Measurements from ENCODE around the gene IL18BP. TPM values are rescaled to one million over a fixed set of nuclear protein-coding genes. Genes with fewer than 3 reads are reported as not detected.

The IL18BP gene
- total and polyA plus RNA-seq, 2 donors (not counting 1 experiment from before 2014, with no cell fraction given): 2.5 to 5.3 TPM

Other genes with a start within 250 kb of the IL18BP start
- not detected in 2 replicates for gene DEFB108B, start 165.7 kb upstream of the IL18BP start, total RNA-seq
- gene DEFB108B, start 165.7 kb upstream of the IL18BP start, polyA plus RNA-seq: not detected in 2 replicates
- not detected in 2 replicates for gene DEFB131B, start 120.5 kb upstream of the IL18BP start, total RNA-seq
- gene DEFB131B, start 120.5 kb upstream of the IL18BP start, polyA plus RNA-seq: not detected in 2 replicates
- gene XNDC1N, start 70.3 kb upstream of the IL18BP start, total RNA-seq: 5.1 and 5.9 TPM in 2 replicates
- 2.5 and 3.5 TPM in 2 replicates for gene XNDC1N, start 70.3 kb upstream of the IL18BP start, polyA plus RNA-seq
- 23.1 and 29.6 TPM in 2 replicates for gene RNF121, start 69.9 kb upstream of the IL18BP start, total RNA-seq
- gene RNF121, start 69.9 kb upstream of the IL18BP start, polyA plus RNA-seq: 48.6 and 48.9 TPM in 2 replicates
- 190 and 247 TPM in 2 replicates for gene NUMA1, start 81.6 kb downstream of the IL18BP start, total RNA-seq
- 59.0 and 61.6 TPM in 2 replicates for gene NUMA1, start 81.6 kb downstream of the IL18BP start, polyA plus RNA-seq
- gene LRRC51, start 81.9 kb downstream of the IL18BP start, total RNA-seq: 5.0 and 5.4 TPM in 2 replicates
- 6.9 and 8.9 TPM in 2 replicates for gene LRRC51, start 81.9 kb downstream of the IL18BP start, polyA plus RNA-seq
- 80.9 and 90.3 TPM in 2 replicates for gene LAMTOR1, start 104.4 kb downstream of the IL18BP start, total RNA-seq
- 137 and 183 TPM in 2 replicates for gene LAMTOR1, start 104.4 kb downstream of the IL18BP start, polyA plus RNA-seq
- gene TOMT, start 107.0 kb downstream of the IL18BP start, total RNA-seq: not detected in 2 replicates
- gene TOMT, start 107.0 kb downstream of the IL18BP start, polyA plus RNA-seq: not detected in 2 replicates
- gene ANAPC15, start 113.8 kb downstream of the IL18BP start, total RNA-seq: 20.8 and 24.8 TPM in 2 replicates
- gene ANAPC15, start 113.8 kb downstream of the IL18BP start, polyA plus RNA-seq: 97.2 and 174 TPM in 2 replicates
- 0.26 and 0.99 TPM in 2 replicates for gene FOLR3, start 136.8 kb downstream of the IL18BP start, total RNA-seq
- gene FOLR3, start 136.8 kb downstream of the IL18BP start, polyA plus RNA-seq: 1.4 TPM in 2 replicates
- gene FOLR1, start 193.2 kb downstream of the IL18BP start, total RNA-seq: not detected in 2 replicates
- gene FOLR1, start 193.2 kb downstream of the IL18BP start, polyA plus RNA-seq: 0.14 and 0.15 TPM in 2 replicates
- not detected in 2 replicates for gene FOLR2, start 217.9 kb downstream of the IL18BP start, total RNA-seq
- gene FOLR2, start 217.9 kb downstream of the IL18BP start, polyA plus RNA-seq: not detected in 2 replicates
- 62.9 and 102 TPM in 2 replicates for gene INPPL1, start 225.9 kb downstream of the IL18BP start, total RNA-seq
- gene INPPL1, start 225.9 kb downstream of the IL18BP start, polyA plus RNA-seq: 60.3 and 76.9 TPM in 2 replicates
- not detected in 2 replicates for gene PHOX2A, start 245.3 kb downstream of the IL18BP start, total RNA-seq
- not detected in 2 replicates for gene PHOX2A, start 245.3 kb downstream of the IL18BP start, polyA plus RNA-seq